ENCODE measurements around the gene SLC39A8. TPM values are rescaled to one million over a fixed set of nuclear protein-coding genes. Genes with fewer than 3 reads are reported as not detected.
A peak's percentile ranks its signal among the peaks of the same experiment; 100 is the strongest.

SLC39A8 gene
- total and polyA plus RNA-seq, 9 of the 15 experiments (the other 6 are each of a cell fraction or from before 2014, with no cell fraction given) = 8.2 to 30.3 (median 25.0) TPM

- TF ChIP-seq TSC22D4 (tag; IDR thresholded peaks at IDR 0.05) (no peak), ZNF696 (CRISPR knock-in tag; conservative IDR thresholded peaks at IDR 0.05) (no peak), CTCF (IDR thresholded peaks at IDR 0.05 in 2 of 3, conservative IDR thresholded peaks at IDR 0.05 in 1 of 3; ENCODE audit: insufficient read depth in 2 of 3, low read depth in 1 of 3, low read length in 3 of 3) (peak; percentile 67 to 83 (median 75)), KDM1A (IDR thresholded peaks at IDR 0.05) (0 out of 4 replicates have a peak, but pooled peaks of 1 of the 2 experiments have one; percentile 25), DPF2 (IDR thresholded peaks at IDR 0.05) (peak; percentile 40; the same call in 1 of the 2 replicates), NCOA6 (IDR thresholded peaks at IDR 0.05) (no peak), CBFA2T3 (IDR thresholded peaks at IDR 0.05) (peak; percentile 35; the same call in 1 of the 2 replicates), CEBPB (tag; IDR thresholded peaks at IDR 0.05) (no peak), MNT (conservative IDR thresholded peaks at IDR 0.05) (peak in 1 of 2 experiments; percentile 39; a peak in 1 of 4 replicates), TCF3 (CRISPR knock-in tag; IDR thresholded peaks at IDR 0.05) (peak; percentile 57; the same call in 1 of the 2 replicates), NEUROD1 (IDR thresholded peaks at IDR 0.05; ENCODE audit: borderline replicate concordance, low read depth, low read length, partially characterized antibody) (no peak), JUND (IDR thresholded peaks at IDR 0.05; ENCODE audit: borderline replicate concordance, low read depth, low read length) (peak; percentile 32; the same call in 1 of the 2 replicates), JUND (tag; IDR thresholded peaks at IDR 0.05; ENCODE audit: borderline replicate concordance, low read depth, low read length) (no peak), L3MBTL2 (IDR thresholded peaks at IDR 0.05) (peak; percentile 72), TAL1 (IDR thresholded peaks at IDR 0.05) (peak; percentile 15; the same call in 1 of the 2 replicates)
These were observed 45.8 kb downstream of the SLC39A8 start (continued) for GRCh38 chr4:102299354-102300107.
